Measurements from ENCODE around the gene PCDHGA1.
"Not testable (repeated sequence)": the region's sequence is repeated elsewhere in the genome, so short reads cannot be mapped to it uniquely, and the experiment has no call there.

PCDHGA1 gene

DNA sequence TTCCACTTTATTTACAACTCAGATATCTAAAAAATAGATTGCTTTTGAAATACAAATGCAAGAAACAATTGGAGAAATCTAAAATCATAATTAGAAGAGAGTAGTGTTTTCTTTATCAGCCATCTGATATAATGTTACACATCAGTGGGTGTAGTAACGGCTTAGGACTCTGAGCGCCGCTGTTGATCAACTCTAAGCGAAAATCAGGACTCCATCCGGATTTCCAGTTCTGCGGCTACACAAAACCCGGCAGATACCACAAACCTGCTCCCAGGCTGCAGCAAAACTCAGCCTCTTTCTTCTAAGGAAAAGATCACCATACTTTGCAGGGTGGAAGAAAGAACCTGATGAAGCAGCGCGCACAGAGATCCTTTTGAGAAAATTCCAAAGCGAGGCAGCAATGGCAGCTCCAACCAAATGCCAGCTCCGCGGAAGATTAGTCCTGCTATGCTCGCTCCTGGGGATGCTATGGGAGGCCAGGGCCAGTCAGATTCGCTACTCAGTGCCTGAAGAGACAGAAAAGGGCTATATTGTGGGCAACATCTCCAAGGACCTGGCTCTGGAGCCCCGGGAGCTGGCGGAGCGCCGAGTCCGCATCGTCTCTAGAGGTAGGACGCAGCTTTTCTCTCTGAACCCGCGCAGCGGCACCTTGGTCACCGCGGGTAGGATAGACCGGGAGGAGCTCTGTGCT is 72.4 kb downstream of the PCDHGA1 start, which contains the start of gene PCDHGA9:
Gene PCDHGA9, plus strand, starts transcription at position 226 of the 691 bp plus-strand sequence. Its CDS starts 175 bp downstream, at position 401.
- Mint-ChIP-seq H3K27ac (no peak within 1 kb of the TSS), H3K27me3 (ENCODE audit: low read depth) (peaks cover 43% of the 10 kb centered on the region), H3K4me1 (ENCODE audit: low read depth) (no peaks in the 10 kb centered on the region), H3K36me3 (ENCODE audit: low read depth) (peaks cover 3% of the 10 kb centered on the region), H3K9me3 (peaks cover 15% of the 10 kb centered on the region), H3K4me3 (no peak within 1 kb of the TSS)

DNA sequence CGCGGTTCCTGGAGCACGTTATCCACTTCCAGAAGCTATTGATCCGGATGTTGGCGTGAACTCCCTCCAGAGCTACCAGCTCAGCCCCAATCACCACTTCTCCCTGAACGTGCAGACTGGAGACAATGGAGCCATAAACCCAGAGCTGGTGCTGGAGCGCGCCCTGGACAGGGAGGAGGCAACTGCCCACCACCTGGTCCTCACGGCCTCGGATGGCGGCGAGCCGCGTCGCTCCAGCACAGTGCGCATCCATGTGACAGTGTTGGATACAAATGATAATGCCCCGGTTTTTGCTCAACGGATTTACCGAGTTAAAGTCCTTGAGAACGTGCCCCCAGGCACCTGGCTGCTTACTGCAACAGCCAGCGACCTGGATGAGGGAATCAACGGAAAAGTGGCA is 73.1 kb downstream of the PCDHGA1 start:
- Mint-ChIP-seq H3K4me3 (no peak overlapping the region), H3K4me1 (ENCODE audit: low read depth) (peaks cover 2% of the 10 kb centered on the region), H3K27me3 (ENCODE audit: low read depth) (peaks cover 49% of the 10 kb centered on the region)

GRCh38 chr5:141407790-141408505 is 77.6 kb downstream of the PCDHGA1 start, which contains the start of gene PCDHGB6:
Gene PCDHGB6, plus strand, starts transcription at chr5:141408021. Its CDS starts 182 bp downstream, at chr5:141408203.
- H3K27me3 Mint-ChIP-seq (ENCODE audit: low read depth): peaks cover 43% of the 10 kb centered on the region
- not testable (repeated sequence) for H3K27ac Mint-ChIP-seq; H3K4me1 Mint-ChIP-seq (ENCODE audit: low read depth)
- H3K36me3 Mint-ChIP-seq (ENCODE audit: low read depth): peaks cover 13% of the 10 kb centered on the region
- H3K4me3 Mint-ChIP-seq: peak within 1 kb of the TSS; percentile 73
- H3K9me3 Mint-ChIP-seq: peaks cover 21% of the 10 kb centered on the region

More for the DNA sequence above, 73.1 kb downstream of the PCDHGA1 start:
- Mint-ChIP-seq H3K9me3 (peaks cover 18% of the 10 kb centered on the region), H3K36me3 (ENCODE audit: low read depth) (peaks cover 5% of the 10 kb centered on the region), H3K27ac (no peak overlapping the region)

DNA sequence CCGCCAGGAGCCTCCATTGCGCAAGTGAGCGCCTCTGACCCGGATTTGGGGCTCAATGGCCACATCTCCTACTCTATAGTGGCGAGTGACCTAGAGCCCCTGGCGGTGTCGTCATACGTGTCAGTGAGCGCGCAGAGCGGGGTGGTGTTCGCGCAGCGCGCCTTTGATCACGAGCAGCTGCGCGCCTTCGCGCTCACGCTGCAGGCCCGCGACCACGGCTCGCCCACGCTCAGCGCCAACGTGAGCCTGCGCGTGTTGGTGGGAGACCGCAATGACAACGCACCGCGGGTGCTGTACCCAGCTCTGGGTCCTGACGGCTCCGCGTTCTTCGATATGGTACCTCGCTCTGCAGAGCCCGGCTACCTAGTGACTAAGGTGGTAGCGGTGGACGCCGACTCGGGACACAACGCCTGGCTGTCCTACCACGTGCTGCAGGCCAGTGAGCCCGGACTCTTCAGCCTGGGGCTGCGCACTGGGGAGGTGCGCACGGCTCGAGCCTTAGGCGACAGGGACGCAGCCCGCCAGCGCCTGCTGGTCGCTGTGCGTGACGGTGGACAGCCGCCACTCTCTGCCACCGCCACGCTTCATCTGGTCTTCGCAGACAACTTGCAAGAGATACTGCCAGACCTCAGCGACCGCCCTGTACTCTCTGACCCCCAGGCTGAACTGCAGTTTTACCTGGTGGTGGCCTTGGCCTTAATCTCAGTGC is 79.4 kb downstream of the PCDHGA1 start:
- no peak overlapping the region for H3K4me3 Mint-ChIP-seq
- H3K9me3 Mint-ChIP-seq: peaks cover 26% of the 10 kb centered on the region
- H3K27me3 Mint-ChIP-seq (ENCODE audit: low read depth): peaks cover 52% of the 10 kb centered on the region
- H3K4me1 Mint-ChIP-seq (ENCODE audit: low read depth): peaks cover 16% of the 10 kb centered on the region
- peak overlapping the region; percentile 52 for H3K27ac Mint-ChIP-seq
- H3K36me3 Mint-ChIP-seq (ENCODE audit: low read depth): peaks cover 15% of the 10 kb centered on the region

DNA sequence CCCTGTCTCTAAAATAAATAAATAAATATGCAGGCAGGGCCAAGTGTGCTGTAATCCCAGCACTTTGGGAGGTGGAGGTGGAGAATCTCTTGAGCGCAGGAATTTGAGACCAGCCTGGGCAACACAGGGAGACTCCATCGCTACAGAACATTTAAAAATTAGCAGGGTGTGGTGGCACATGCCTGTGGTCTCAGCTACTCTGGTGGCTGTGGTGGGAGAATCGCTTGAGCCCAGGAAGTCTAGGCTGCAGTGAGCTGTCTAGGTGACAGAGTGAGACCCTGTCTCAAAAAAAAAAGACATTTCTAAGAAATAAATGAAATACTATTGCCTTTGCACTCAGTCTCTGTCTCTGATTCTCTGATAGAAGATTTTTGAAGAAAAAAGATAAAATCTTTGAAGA is 81.3 kb downstream of the PCDHGA1 start:
- Mint-ChIP-seq H3K36me3 (ENCODE audit: low read depth) (peaks cover 15% of the 10 kb centered on the region), H3K27ac (no peak overlapping the region), H3K27me3 (ENCODE audit: low read depth) (peaks cover 62% of the 10 kb centered on the region), H3K9me3 (peaks cover 21% of the 10 kb centered on the region), H3K4me1 (ENCODE audit: low read depth) (peaks cover 16% of the 10 kb centered on the region), H3K4me3 (no peak overlapping the region)

GRCh38 chr5:141412854-141413539 is 82.7 kb downstream of the PCDHGA1 start, which contains the start of gene PCDHGA10:
Gene PCDHGA10, plus strand, starts transcription at chr5:141412987. Its CDS starts 189 bp downstream, at chr5:141413176.
- Mint-ChIP-seq H3K27me3 (ENCODE audit: low read depth) (peaks cover 67% of the 10 kb centered on the region), H3K4me1 (ENCODE audit: low read depth) (peaks cover 20% of the 10 kb centered on the region), H3K27ac (peak within 1 kb of the TSS; percentile 4), H3K9me3 (peaks cover 24% of the 10 kb centered on the region), H3K36me3 (ENCODE audit: low read depth) (peaks cover 15% of the 10 kb centered on the region), H3K4me3 (peak within 1 kb of the TSS; percentile 82)

DNA sequence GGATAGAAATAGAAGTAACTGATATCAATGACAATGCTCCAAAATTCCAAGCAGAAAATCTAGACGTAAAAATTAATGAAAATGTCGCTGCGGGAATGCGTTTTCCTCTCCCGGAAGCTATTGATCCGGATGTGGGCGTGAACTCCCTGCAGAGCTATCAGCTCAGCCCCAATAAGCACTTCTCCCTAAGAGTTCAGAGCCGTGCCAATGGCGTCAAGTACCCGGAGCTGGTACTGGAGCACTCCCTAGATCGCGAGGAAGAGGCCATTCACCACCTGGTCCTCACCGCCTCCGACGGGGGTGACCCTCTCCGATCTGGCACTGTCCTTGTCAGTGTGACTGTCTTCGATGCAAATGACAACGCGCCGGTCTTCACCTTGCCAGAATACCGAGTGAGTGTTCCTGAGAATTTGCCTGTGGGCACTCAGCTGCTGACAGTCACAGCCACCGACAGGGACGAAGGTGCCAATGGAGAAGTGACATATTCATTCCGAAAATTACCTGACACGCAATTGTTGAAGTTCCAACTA is 83.3 kb downstream of the PCDHGA1 start:
- H3K36me3 Mint-ChIP-seq (ENCODE audit: low read depth): peaks cover 13% of the 10 kb centered on the region
- H3K27ac Mint-ChIP-seq: peak overlapping the region; percentile 4
- H3K9me3 Mint-ChIP-seq: peaks cover 26% of the 10 kb centered on the region

GRCh38 chr5:141414548-141415274 is 84.4 kb downstream of the PCDHGA1 start:
- H3K4me1 Mint-ChIP-seq (ENCODE audit: low read depth): peaks cover 14% of the 10 kb centered on the region
- H3K36me3 Mint-ChIP-seq (ENCODE audit: low read depth): not testable (repeated sequence)
- peaks cover 23% of the 10 kb centered on the region for H3K9me3 Mint-ChIP-seq
- H3K27ac Mint-ChIP-seq: peak overlapping the region; percentile 13
- H3K4me3 Mint-ChIP-seq: peak overlapping the region; percentile 7
- peaks cover 65% of the 10 kb centered on the region for H3K27me3 Mint-ChIP-seq (ENCODE audit: low read depth)

More for the DNA sequence above, 83.3 kb downstream of the PCDHGA1 start:
- Mint-ChIP-seq H3K27me3 (ENCODE audit: low read depth) (peaks cover 67% of the 10 kb centered on the region), H3K4me1 (ENCODE audit: low read depth) (peaks cover 17% of the 10 kb centered on the region), H3K4me3 (peak overlapping the region; percentile 82)

GRCh38 chr5:141415275-141415618 is 84.9 kb downstream of the PCDHGA1 start:
- peak overlapping the region; percentile 14 for H3K4me3 Mint-ChIP-seq
- H3K9me3 Mint-ChIP-seq: peaks cover 24% of the 10 kb centered on the region
- not testable (repeated sequence) for H3K27ac Mint-ChIP-seq; H3K36me3 Mint-ChIP-seq (ENCODE audit: low read depth)
- peaks cover 14% of the 10 kb centered on the region for H3K4me1 Mint-ChIP-seq (ENCODE audit: low read depth)
- peaks cover 66% of the 10 kb centered on the region for H3K27me3 Mint-ChIP-seq (ENCODE audit: low read depth)

- H3K9me3 Mint-ChIP-seq: peaks cover 30% of the 10 kb centered on the region
- H3K4me3 Mint-ChIP-seq: peak within 1 kb of the TSS; percentile 71
- H3K4me1 Mint-ChIP-seq (ENCODE audit: low read depth): peaks cover 19% of the 10 kb centered on the region
- peaks cover 82% of the 10 kb centered on the region for H3K27me3 Mint-ChIP-seq (ENCODE audit: low read depth)
- not testable (repeated sequence) for H3K36me3 Mint-ChIP-seq (ENCODE audit: low read depth)
- peak within 1 kb of the TSS; percentile 53 for H3K27ac Mint-ChIP-seq
Observed at GRCh38 chr5:141417494-141418172, 87.3 kb downstream of the PCDHGA1 start, which contains the start of gene PCDHGB7. Gene PCDHGB7, plus strand, starts transcription at chr5:141417677. Its CDS starts 183 bp downstream, at chr5:141417860.

DNA sequence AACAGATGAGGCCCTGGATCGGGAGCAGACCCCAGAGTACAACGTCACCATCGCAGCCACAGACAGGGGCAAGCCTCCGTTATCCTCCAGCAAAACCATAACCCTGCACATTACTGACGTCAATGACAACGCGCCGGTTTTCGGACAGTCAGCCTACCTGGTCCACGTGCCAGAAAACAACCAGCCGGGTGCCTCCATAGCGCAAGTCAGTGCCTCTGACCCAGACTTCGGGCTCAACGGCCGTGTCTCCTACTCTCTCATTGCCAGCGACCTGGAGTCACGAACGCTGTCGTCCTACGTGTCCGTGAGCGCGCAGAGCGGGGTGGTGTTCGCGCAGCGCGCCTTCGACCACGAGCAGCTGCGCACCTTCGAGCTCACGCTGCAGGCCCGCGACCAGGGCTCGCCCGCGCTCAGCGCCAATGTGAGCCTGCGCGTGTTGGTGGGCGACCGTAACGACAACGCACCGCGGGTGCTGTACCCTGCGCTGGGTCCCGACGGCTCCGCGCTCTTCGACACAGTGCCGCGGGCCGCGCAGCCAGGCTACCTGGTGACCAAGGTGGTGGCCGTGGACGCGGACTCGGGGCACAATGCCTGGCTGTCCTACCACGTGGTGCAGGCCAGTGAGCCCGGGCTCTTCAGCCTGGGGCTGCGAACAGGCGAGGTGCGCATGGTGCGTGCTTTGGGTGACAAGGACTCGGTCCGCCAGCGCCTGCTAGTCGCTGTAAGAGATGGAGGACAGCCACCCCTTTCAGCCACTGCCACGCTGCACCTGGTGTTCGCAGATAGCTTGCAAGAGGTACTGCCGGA is 89.0 kb downstream of the PCDHGA1 start:
- Mint-ChIP-seq H3K27ac (peak overlapping the region; percentile 53), H3K36me3 (ENCODE audit: low read depth) (no peaks in the 10 kb centered on the region), H3K27me3 (ENCODE audit: low read depth) (peaks cover 77% of the 10 kb centered on the region), H3K9me3 (peaks cover 32% of the 10 kb centered on the region), H3K4me3 (no peak overlapping the region), H3K4me1 (ENCODE audit: low read depth) (peaks cover 10% of the 10 kb centered on the region)

DNA sequence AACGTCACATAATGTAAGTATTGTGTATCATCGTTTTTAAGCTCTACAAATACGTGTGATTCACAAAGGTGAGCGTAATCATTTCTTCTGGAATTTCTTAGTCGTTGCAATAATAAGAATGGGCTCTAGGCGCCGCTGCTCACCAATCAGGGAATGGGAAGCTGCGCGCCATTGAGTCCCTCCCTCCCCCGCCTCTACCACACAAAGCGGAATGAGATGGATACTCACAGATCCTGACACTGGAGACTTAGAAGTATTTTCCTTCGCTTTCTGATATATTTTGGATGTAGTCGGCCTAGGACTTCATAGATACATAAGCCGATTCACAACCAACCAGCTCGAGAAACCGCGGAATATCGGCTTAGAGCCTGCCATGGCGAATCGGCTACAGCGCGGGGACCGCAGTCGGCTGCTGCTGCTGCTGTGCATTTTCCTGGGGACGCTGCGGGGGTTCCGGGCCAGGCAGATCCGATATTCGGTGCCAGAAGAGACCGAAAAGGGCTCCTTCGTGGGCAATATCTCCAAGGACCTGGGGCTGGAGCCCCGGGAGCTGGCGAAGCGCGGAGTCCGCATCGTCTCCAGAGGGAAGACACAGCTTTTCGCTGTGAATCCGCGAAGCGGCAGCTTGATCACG is 90.7 kb downstream of the PCDHGA1 start, which contains the start of gene PCDHGA11:
Gene PCDHGA11, plus strand, starts transcription at position 197 of the 634 bp plus-strand sequence. Its CDS starts 177 bp downstream, at position 374.
- H3K27me3 Mint-ChIP-seq (ENCODE audit: low read depth): peaks cover 72% of the 10 kb centered on the region
- H3K4me1 Mint-ChIP-seq (ENCODE audit: low read depth): peaks cover 8% of the 10 kb centered on the region
- peak within 1 kb of the TSS; percentile 66 for H3K27ac Mint-ChIP-seq
- no peaks in the 10 kb centered on the region for H3K36me3 Mint-ChIP-seq (ENCODE audit: low read depth)
- peak within 1 kb of the TSS; percentile 77 for H3K4me3 Mint-ChIP-seq
- peaks cover 28% of the 10 kb centered on the region for H3K9me3 Mint-ChIP-seq
